HepG2 (cell line): ENCODE results near the gene SRP68. TPM values are rescaled to one million over a fixed set of nuclear protein-coding genes. Genes with fewer than 3 reads are reported as not detected.

Source experiments
- ATM ChIP-seq: fragments of 450-650 bp; IDR thresholded peaks from 2 replicates; pipeline ENCODE4 v1.7.1; 2017; ENCODE audit warnings: mild to moderate bottlenecking, borderline replicate concordance
- CENPT ChIP-seq: sonication (generic); formaldehyde crosslinking; IDR thresholded peaks from 2 replicates; pipeline ENCODE4 v1.8.0; 2022; ENCODE audit warnings: low read depth, mild to moderate bottlenecking, moderate library complexity, missing genetic modification reagents
- FIP1L1 ChIP-seq: fragments of 200-400 bp; formaldehyde crosslinking; IDR thresholded peaks from 2 replicates; pipeline ENCODE4 v1.6.1; 2018; ENCODE audit warnings: low read depth, mild to moderate bottlenecking, low read length, moderate library complexity, borderline replicate concordance; ENCODE audit not compliant: insufficient read depth
- HNRNPK ChIP-seq: fragments of 200-400 bp; formaldehyde crosslinking; IDR thresholded peaks from 2 replicates; pipeline ENCODE4 v1.6.1; 2018; ENCODE audit warnings: low read length, low read depth, moderate library complexity, mild to moderate bottlenecking; ENCODE audit not compliant: poor library complexity, severe bottlenecking
- ISL2 ChIP-seq: sonication (generic); formaldehyde crosslinking; IDR thresholded peaks from 2 replicates; pipeline ENCODE4 v1.5.0; 2020; ENCODE audit warnings: missing genetic modification reagents
- MIXL1 ChIP-seq: IDR thresholded peaks from 2 replicates; pipeline ENCODE4 v1.6.1; 2016
- MXD4 ChIP-seq: IDR thresholded peaks from 2 replicates; pipeline ENCODE4 v1.6.1; 2016; ENCODE audit warnings: mild to moderate bottlenecking, missing biosample characterization, missing genetic modification reagents
- PRPF4 ChIP-seq: fragments of 200-400 bp; formaldehyde crosslinking; IDR thresholded peaks from 2 replicates; pipeline ENCODE4 v1.6.1; 2016; ENCODE audit warnings: low read length, low read depth; ENCODE audit not compliant: poor library complexity, severe bottlenecking
- TBX3 ChIP-seq: fragments of 450-650 bp; IDR thresholded peaks from 2 replicates; pipeline ENCODE4 v1.6.1; 2017; ENCODE audit warnings: antibody characterized with exemption, mild to moderate bottlenecking, inconsistent platforms, borderline replicate concordance
- TCF12 ChIP-seq, 2 experiments: fragments of 450-650 bp in 1 of 2; sonication (generic) in 1 of 2; formaldehyde crosslinking in 1 of 2; IDR thresholded peaks; 2 replicates each; pipeline versions ENCODE4 v1.6.1 to v1.8.0; 2017 to 2022; ENCODE audit warnings: antibody characterized with exemption in 1 of 2, mild to moderate bottlenecking in 1 of 2, missing genetic modification reagents in 1 of 2, moderate library complexity in 1 of 2
- ZNF264 ChIP-seq: sonication (generic); formaldehyde crosslinking; IDR thresholded peaks from 2 replicates; pipeline ENCODE4 v1.4.0; 2020; ENCODE audit warnings: missing genetic modification reagents
- ZNF460 ChIP-seq: sonication (generic); formaldehyde crosslinking; IDR thresholded peaks from 2 replicates; pipeline ENCODE4 v1.5.1; 2020; ENCODE audit warnings: missing genetic modification reagents, mild to moderate bottlenecking, borderline replicate concordance
- ZNF569 ChIP-seq: sonication (generic); formaldehyde crosslinking; IDR thresholded peaks from 2 replicates; pipeline ENCODE4 v1.5.0; 2020; ENCODE audit warnings: mild to moderate bottlenecking, missing genetic modification reagents, moderate library complexity, borderline replicate concordance
- ZNF703 ChIP-seq: sonication (generic); formaldehyde crosslinking; IDR thresholded peaks from 2 replicates; pipeline ENCODE4 v1.5.1; 2020; ENCODE audit warnings: missing genetic modification reagents, mild to moderate bottlenecking, moderate library complexity, borderline replicate concordance
- ZNF747 ChIP-seq: sonication (generic); formaldehyde crosslinking; IDR thresholded peaks from 2 replicates; pipeline ENCODE4 v1.8.1; 2023; ENCODE audit warnings: missing genetic modification reagents, mild to moderate bottlenecking, borderline replicate concordance
- ZNF773 ChIP-seq: sonication (generic); formaldehyde crosslinking; IDR thresholded peaks from 2 replicates; pipeline ENCODE4 v1.4.0; 2020; ENCODE audit warnings: missing genetic modification reagents, borderline replicate concordance
- ZNF83 ChIP-seq: sonication (generic); formaldehyde crosslinking; IDR thresholded peaks from 2 replicates; pipeline ENCODE4 v1.4.0; 2020; ENCODE audit warnings: missing genetic modification reagents, mild to moderate bottlenecking, borderline replicate concordance
- ZSCAN12 ChIP-seq: sonication (generic); formaldehyde crosslinking; IDR thresholded peaks from 2 replicates; pipeline ENCODE4 v1.9.0; 2021; ENCODE audit warnings: mild to moderate bottlenecking, missing genetic modification reagents
- ZSCAN22 ChIP-seq: sonication (generic); formaldehyde crosslinking; IDR thresholded peaks from 2 replicates; pipeline ENCODE4 v1.4.0; 2020; ENCODE audit warnings: mild to moderate bottlenecking, missing genetic modification reagents
- polyA plus RNA-seq, 8 experiments: library from polyadenylated mRNA; depleted of rRNA in 3 of 8; stranded (reverse) in 7 of 8; unstranded in 1 of 8; fragments of >200 nt; fragmentation: Illumina TruSeq in 4 of 8; extraction: Trizol in 4 of 8; gene quantifications; 2 replicates each; pipeline versions ENCODE4 v1.2.1 to v1.2.3, GENCODE V29; 2011 to 2016; ENCODE audit warnings: low read depth in 4 of 8, missing spikeins in 1 of 8, mixed read lengths in 1 of 8; ENCODE audit not compliant: insufficient read depth in 1 of 8
- total RNA-seq, 5 experiments: library from RNA; depleted of rRNA; stranded (reverse); fragments of >200 nt; fragmentation: Illumina TruSeq; extraction: Trizol; gene quantifications; 2 replicates each; pipeline ENCODE4 v1.2.3, GENCODE V29; 2016; ENCODE audit warnings: low read depth in 1 of 5
- TF ChIP-seq, protein P1 (sequence below): sonication (generic); formaldehyde crosslinking; IDR thresholded peaks from 2 replicates; pipeline ENCODE4 v1.4.0; 2020; ENCODE audit warnings: missing genetic modification reagents, borderline replicate concordance
- TF ChIP-seq, protein P2 (sequence below): sonication (generic); formaldehyde crosslinking; IDR thresholded peaks from 2 replicates; pipeline ENCODE4 v1.5.0; 2020; ENCODE audit warnings: mild to moderate bottlenecking, missing genetic modification reagents, moderate library complexity

SRP68 gene
- total and polyA plus RNA-seq, 2 of the 13 experiments (the other 11 are each of a cell fraction or from before 2014, with no cell fraction given) = 39.8 to 74.3 TPM

DNA sequence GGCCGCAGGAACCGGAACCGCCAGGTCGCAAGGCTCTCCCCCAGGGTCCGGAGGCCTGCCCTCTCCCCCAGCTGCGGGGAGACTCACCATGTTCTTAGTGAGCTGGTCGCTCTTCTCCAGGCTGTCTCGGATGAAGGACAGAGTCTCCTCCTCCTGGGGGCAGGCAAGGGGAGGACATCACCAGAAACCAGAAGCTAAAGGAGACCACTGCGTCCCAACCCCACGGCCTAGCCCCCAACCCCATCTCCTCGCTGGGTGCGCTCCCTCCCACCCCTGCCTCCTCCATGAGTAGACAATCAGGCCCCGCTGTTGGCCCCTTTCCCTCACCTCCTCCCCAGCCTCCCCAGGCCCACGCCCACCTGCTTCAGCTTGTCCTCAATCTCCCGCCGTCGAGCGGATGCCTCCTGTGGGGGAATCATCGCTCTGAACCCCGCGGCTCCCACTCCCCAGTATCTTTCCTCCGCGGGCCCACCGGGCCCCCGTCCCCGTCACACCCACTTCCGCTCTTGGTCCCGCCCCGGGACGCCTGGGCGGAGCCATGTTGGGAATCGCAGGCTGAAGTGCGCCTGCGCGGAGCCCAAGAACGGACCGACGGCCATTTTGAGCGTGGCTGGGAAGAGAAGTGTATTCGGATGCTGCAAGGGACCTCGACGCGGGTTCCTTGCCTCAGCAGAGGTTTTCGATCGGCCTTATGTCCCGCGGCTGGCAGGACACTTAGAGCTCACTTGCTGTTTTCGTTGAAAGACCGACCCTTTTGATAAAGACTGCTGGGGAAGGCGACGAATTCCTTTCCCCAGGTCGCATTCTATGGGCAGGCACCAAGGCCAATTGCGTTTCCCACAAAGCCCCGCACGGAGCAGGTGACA, 31.2 kb upstream of the SRP68 start, which contains the start of gene EXOC7 (continued):
- no peak; the same call in 1 of the 2 replicates for TF ChIP-seq ISL2
- TF ChIP-seq CENPT (CRISPR knock-in tag) = no peak
- no peak for TF ChIP-seq ZSCAN12
- no peak for TF ChIP-seq TCF12 (IDR thresholded peaks at IDR 0.05)
- 0 out of 2 replicates have a peak, but pooled peaks have one; percentile 52 for TF ChIP-seq TCF12 (CRISPR knock-in tag; IDR thresholded peaks at IDR 0.05)
- no peak for TF ChIP-seq ATM
- no peak; the same call in 1 of the 2 replicates for TF ChIP-seq ZNF460 (CRISPR knock-in tag)
- TF ChIP-seq FIP1L1 = peak; percentile 44; the same call in 1 of the 2 replicates
- TF ChIP-seq ZNF83 = no peak
- TF ChIP-seq ZNF264 (CRISPR knock-in tag) = no peak
- peak; percentile 16; the same call in 1 of the 2 replicates for TF ChIP-seq ZNF773 (CRISPR knock-in tag)
- peak; percentile 9; the same call in 1 of the 2 replicates for TF ChIP-seq ZSCAN22 (CRISPR knock-in tag)
- peak; percentile 14; the same call in 1 of the 2 replicates for TF ChIP-seq ZNF747 (CRISPR knock-in tag)
- no peak for TF ChIP-seq PRPF4
- no peak for TF ChIP-seq TBX3
- TF ChIP-seq MXD4 (CRISPR knock-in tag) = peak; percentile 37; the same call in 1 of the 2 replicates
- TF ChIP-seq MIXL1 (CRISPR knock-in tag) = peak; percentile 42; the same call in 1 of the 2 replicates
- 0 out of 2 replicates have a peak, but pooled peaks have one; percentile 38 for TF ChIP-seq ZNF569 (CRISPR knock-in tag)
- TF ChIP-seq, protein P1, sequence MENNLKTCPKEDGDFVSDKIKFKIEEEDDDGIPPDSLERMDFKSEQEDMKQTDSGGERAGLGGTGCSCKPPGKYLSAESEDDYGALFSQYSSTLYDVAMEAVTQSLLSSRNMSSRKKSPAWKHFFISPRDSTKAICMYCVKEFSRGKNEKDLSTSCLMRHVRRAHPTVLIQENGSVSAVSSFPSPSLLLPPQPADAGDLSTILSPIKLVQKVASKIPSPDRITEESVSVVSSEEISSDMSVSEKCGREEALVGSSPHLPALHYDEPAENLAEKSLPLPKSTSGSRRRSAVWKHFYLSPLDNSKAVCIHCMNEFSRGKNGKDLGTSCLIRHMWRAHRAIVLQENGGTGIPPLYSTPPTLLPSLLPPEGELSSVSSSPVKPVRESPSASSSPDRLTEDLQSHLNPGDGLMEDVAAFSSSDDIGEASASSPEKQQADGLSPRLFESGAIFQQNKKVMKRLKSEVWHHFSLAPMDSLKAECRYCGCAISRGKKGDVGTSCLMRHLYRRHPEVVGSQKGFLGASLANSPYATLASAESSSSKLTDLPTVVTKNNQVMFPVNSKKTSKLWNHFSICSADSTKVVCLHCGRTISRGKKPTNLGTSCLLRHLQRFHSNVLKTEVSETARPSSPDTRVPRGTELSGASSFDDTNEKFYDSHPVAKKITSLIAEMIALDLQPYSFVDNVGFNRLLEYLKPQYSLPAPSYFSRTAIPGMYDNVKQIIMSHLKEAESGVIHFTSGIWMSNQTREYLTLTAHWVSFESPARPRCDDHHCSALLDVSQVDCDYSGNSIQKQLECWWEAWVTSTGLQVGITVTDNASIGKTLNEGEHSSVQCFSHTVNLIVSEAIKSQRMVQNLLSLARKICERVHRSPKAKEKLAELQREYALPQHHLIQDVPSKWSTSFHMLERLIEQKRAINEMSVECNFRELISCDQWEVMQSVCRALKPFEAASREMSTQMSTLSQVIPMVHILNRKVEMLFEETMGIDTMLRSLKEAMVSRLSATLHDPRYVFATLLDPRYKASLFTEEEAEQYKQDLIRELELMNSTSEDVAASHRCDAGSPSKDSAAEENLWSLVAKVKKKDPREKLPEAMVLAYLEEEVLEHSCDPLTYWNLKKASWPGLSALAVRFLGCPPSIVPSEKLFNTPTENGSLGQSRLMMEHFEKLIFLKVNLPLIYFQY (CRISPR knock-in tag) = no peak
- TF ChIP-seq ZNF703 = peak; percentile 77; the same call in 1 of the 2 replicates
- TF ChIP-seq, protein P2, sequence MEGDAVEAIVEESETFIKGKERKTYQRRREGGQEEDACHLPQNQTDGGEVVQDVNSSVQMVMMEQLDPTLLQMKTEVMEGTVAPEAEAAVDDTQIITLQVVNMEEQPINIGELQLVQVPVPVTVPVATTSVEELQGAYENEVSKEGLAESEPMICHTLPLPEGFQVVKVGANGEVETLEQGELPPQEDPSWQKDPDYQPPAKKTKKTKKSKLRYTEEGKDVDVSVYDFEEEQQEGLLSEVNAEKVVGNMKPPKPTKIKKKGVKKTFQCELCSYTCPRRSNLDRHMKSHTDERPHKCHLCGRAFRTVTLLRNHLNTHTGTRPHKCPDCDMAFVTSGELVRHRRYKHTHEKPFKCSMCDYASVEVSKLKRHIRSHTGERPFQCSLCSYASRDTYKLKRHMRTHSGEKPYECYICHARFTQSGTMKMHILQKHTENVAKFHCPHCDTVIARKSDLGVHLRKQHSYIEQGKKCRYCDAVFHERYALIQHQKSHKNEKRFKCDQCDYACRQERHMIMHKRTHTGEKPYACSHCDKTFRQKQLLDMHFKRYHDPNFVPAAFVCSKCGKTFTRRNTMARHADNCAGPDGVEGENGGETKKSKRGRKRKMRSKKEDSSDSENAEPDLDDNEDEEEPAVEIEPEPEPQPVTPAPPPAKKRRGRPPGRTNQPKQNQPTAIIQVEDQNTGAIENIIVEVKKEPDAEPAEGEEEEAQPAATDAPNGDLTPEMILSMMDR (CRISPR knock-in tag) = no peak
- peak; percentile 66 for TF ChIP-seq HNRNPK
